Spleen (tissue), 11 donors: ENCODE data around the gene SLC22A1. TPM values are rescaled to one million over a fixed set of nuclear protein-coding genes. Genes with fewer than 3 reads are reported as not detected.

Experiments
- DNase-seq: peaks from one replicate; pipeline ENCODE4 v3.0.0-alpha.2; 2020
- H3K27ac ChIP-seq, 8 donors: fragments of 200-600 bp; sonication (generic) in 7 of 8; 1 replicate in 4 of 8; 2 replicates in 4 of 8; pipeline versions ENCODE4 v1.5.0 to v1.8.0; 2016 to 2021; ENCODE audit warnings: inconsistent platforms in 4 of 8, mild to moderate bottlenecking in 4 of 8, moderate library complexity in 1 of 8
- H3K27me3 ChIP-seq, 7 donors: fragments of 200-600 bp; sonication (generic) in 6 of 7; replicated peaks in 1 of 7; 1 replicate in 4 of 7; 2 replicates in 3 of 7; pipeline versions ENCODE4 v1.5.0 to v1.8.0; 2016 to 2021; ENCODE audit warnings: inconsistent platforms in 3 of 7, mild to moderate bottlenecking in 1 of 7
- H3K36me3 ChIP-seq, 6 donors: fragments of 200-600 bp; sonication (generic) in 5 of 6; 1 replicate in 4 of 6; 2 replicates in 2 of 6; pipeline versions ENCODE4 v1.5.0 to v1.8.0; 2016 to 2021; ENCODE audit warnings: inconsistent platforms in 2 of 6
- H3K4me1 ChIP-seq, 6 donors: fragments of 200-600 bp; sonication (generic) in 5 of 6; 1 replicate in 3 of 6; 2 replicates in 3 of 6; pipeline versions ENCODE4 v1.5.0 to v1.8.0; 2016 to 2021; ENCODE audit warnings: inconsistent platforms in 3 of 6
- H3K4me3 ChIP-seq, 8 donors: fragments of 200-600 bp; sonication (generic) in 7 of 8; 1 replicate in 4 of 8; 2 replicates in 4 of 8; pipeline versions ENCODE4 v1.5.0 to v1.8.0; 2016 to 2021; ENCODE audit warnings: inconsistent platforms in 4 of 8, mild to moderate bottlenecking in 4 of 8, moderate library complexity in 2 of 8
- H3K9me3 ChIP-seq, 8 donors: fragments of 200-600 bp; sonication (generic) in 7 of 8; 1 replicate in 4 of 8; 2 replicates in 4 of 8; pipeline versions ENCODE4 v1.5.0 to v1.8.0; 2016 to 2021; ENCODE audit warnings: inconsistent platforms in 4 of 8
- CTCF ChIP-seq, 11 experiments: fragments of 200-600 bp in 7 of 11; fragments of 450-650 bp in 4 of 11; sonication (generic) in 4 of 11; IDR thresholded peaks in 8 of 11; conservative IDR thresholded peaks in 3 of 11; 1 replicate in 7 of 11; 2 replicates in 4 of 11; pipeline versions ENCODE4 v1.4.0 to v1.8.0; 2016 to 2021; ENCODE audit warnings: antibody characterized with exemption in 11 of 11, inconsistent platforms in 4 of 11, mild to moderate bottlenecking in 1 of 11
- POLR2A ChIP-seq, 3 donors: fragments of 450-650 bp; IDR thresholded peaks; one replicate each; pipeline ENCODE4 v1.5.1; 2017; ENCODE audit warnings: antibody characterized with exemption in 3 of 3, mild to moderate bottlenecking in 1 of 3
- POLR2AphosphoS5 ChIP-seq, 3 donors: sonication (generic); formaldehyde crosslinking; IDR thresholded peaks; one replicate each; pipeline ENCODE4 v1.5.1; 2017; ENCODE audit warnings: antibody characterized with exemption in 3 of 3
- WGBS, 5 donors: extraction: QIAGEN DNeasy Blood & Tissue Kit in 3 of 5; methylation state at CpG; one replicate each; pipeline versions ENCODE4 v1.1.5 to v1.1.7; 2013 to 2018; 5-methylcytosine and 5-hydroxymethylcytosine counted together
- intact Hi-C: fragments of 100-400 bp; cut with DNase I; formaldehyde crosslinking; loops from one replicate; pipeline ENCODE4 v1.15.0; 2023; ENCODE audit warnings: low total_unique reads
- polyA plus RNA-seq, 3 donors: library from polyadenylated mRNA; stranded (reverse); fragments of 200-250 nt; gene quantifications; one replicate each; pipeline ENCODE4 v1.2.1, GENCODE V29; 2013
- total RNA-seq, 7 donors: library from RNA; depleted of rRNA in 3 of 7; stranded (reverse); fragments of >200 nt in 3 of 7; fragmentation: NEBNext Ultra II Directional in 4 of 7; extraction: Animal tissue kit (Norgen Biotek cat#: 25700) in 4 of 7; gene quantifications; one replicate each; pipeline versions ENCODE4 v1.1.0 to v1.2.1, GENCODE V29; 2016 to 2021
- donor health status: healthy with polysubstance abuse.
- donor health status: DM: no; HTN: no; CAD: no; lungs with moderate emphysema.
- donor health status: DM: no; HTN: no; CAD: no.
- donor health status: Bipolar disorder and iron deficiency.
- donor health status: healthy.
- donor health status: DM: no; HTN: no; CAD: no.
- donor health status: DM: yes; HTN: yes; CAD: no.

Gene SLC22A1
- total and polyA plus RNA-seq, 10 donors: 0.23 to 6.1 (median 3.9) TPM

GRCh38 chr6:160154471-160154870 lies 32.9 kb downstream of the SLC22A1 start:
- intact Hi-C loops: no loop called here
- no peak overlapping the region for H3K27ac ChIP-seq
- H3K4me1 ChIP-seq: no peaks in the 10 kb centered on the region
- 88 to 95% (median 93%) methylated on average over 3 of the region's 3 CpGs for WGBS, 5 donors
- peaks cover 0 to 23% (median 0%) of the 10 kb centered on the region in 6 donors for H3K36me3 ChIP-seq
- peaks cover 0 to 26% (median 9%) of the 10 kb centered on the region in 8 donors for H3K9me3 ChIP-seq
- DNase-seq: no peak
- H3K27me3 ChIP-seq: no peaks in the 10 kb centered on the region
- no peak for TF ChIP-seq POLR2A (IDR thresholded peaks at IDR 0.05)
- TF ChIP-seq CTCF (IDR thresholded peaks at IDR 0.05 in 8 of 11, conservative IDR thresholded peaks at IDR 0.05 in 3 of 11): no peak
- no peak overlapping the region for H3K4me3 ChIP-seq

GRCh38 chr6:160156842-160157241 lies 35.2 kb downstream of the SLC22A1 start:
- no peak for TF ChIP-seq POLR2A (IDR thresholded peaks at IDR 0.05)
- no peak for TF ChIP-seq CTCF (IDR thresholded peaks at IDR 0.05 in 8 of 11, conservative IDR thresholded peaks at IDR 0.05 in 3 of 11)
- no peak for TF ChIP-seq POLR2AphosphoS5 (IDR thresholded peaks at IDR 0.05)
- intact Hi-C loops: no loop called here
- no peak overlapping the region for H3K27ac ChIP-seq
- H3K4me1 ChIP-seq: no peaks in the 10 kb centered on the region
- 72 to 90% (median 82%) methylated on average over 1 of the region's 1 CpG for WGBS, 5 donors
- H3K36me3 ChIP-seq: peaks cover 0 to 23% (median 0%) of the 10 kb centered on the region in 6 donors
- H3K27me3 ChIP-seq: no peaks in the 10 kb centered on the region
- peaks cover 0 to 19% (median 9%) of the 10 kb centered on the region in 8 donors for H3K9me3 ChIP-seq
- DNase-seq: no peak
- no peak overlapping the region for H3K4me3 ChIP-seq

- Histone ChIP-seq H3K4me1 (no peaks in the 10 kb centered on the region), H3K36me3 (peaks cover 0 to 21% (median 0%) of the 10 kb centered on the region in 6 donors), H3K27ac (no peak overlapping the region), H3K9me3 (peaks cover 0 to 4% (median 0%) of the 10 kb centered on the region in 8 donors), H3K27me3 (peaks cover 0 to 4% (median 0%) of the 10 kb centered on the region in 7 donors), H3K4me3 (no peak overlapping the region)
- 67 to 77% (median 74%) methylated on average over 6 of the region's 6 CpGs for WGBS, 5 donors
- DNase-seq: no peak
- no peak for TF ChIP-seq CTCF (IDR thresholded peaks at IDR 0.05 in 8 of 11, conservative IDR thresholded peaks at IDR 0.05 in 3 of 11)
- TF ChIP-seq POLR2AphosphoS5 (IDR thresholded peaks at IDR 0.05): no peak
- no peak for TF ChIP-seq POLR2A (IDR thresholded peaks at IDR 0.05)
- intact Hi-C loops: no loop called here
These were observed 38.8 kb downstream of the SLC22A1 start for GRCh38 chr6:160160450-160160849.

GRCh38 chr6:160160929-160161646 lies 39.5 kb downstream of the SLC22A1 start:
- no peak for TF ChIP-seq CTCF (IDR thresholded peaks at IDR 0.05 in 8 of 11, conservative IDR thresholded peaks at IDR 0.05 in 3 of 11)
- TF ChIP-seq POLR2AphosphoS5 (IDR thresholded peaks at IDR 0.05): no peak
- TF ChIP-seq POLR2A (IDR thresholded peaks at IDR 0.05): no peak
- intact Hi-C loops: no loop called here
- Histone ChIP-seq H3K4me1 (no peaks in the 10 kb centered on the region), H3K4me3 (no peak overlapping the region), H3K27ac (no peak overlapping the region), H3K9me3 (peaks cover 0 to 4% (median 0%) of the 10 kb centered on the region in 8 donors), H3K36me3 (peaks cover 0 to 15% (median 0%) of the 10 kb centered on the region in 6 donors), H3K27me3 (peaks cover 0 to 6% (median 0%) of the 10 kb centered on the region in 7 donors)
- whole genome bisulfite sequencing, 5 donors: 71 to 86% (median 84%) methylated on average over 15 of the region's 15 CpGs
- no peak for DNase-seq
